Stimulated activated CD8-positive, alpha-beta memory T cell treated with anti-CD3 and anti-CD28 coated beads, Interleukin-15, amount 100 ng/mL, for 4 hours (primary cell): Measurements from ENCODE around the gene ITFG1.
"Not testable (repeated sequence)": the region's sequence is repeated elsewhere in the genome, so short reads cannot be mapped to it uniquely, and the experiment has no call there.

Experiments used
- DNase-seq, 2 donors: peaks; one replicate each; pipeline ENCODE4 v3.0.0-alpha.2; 2020; ENCODE audit warnings: low read depth in 2 of 2

ITFG1 gene

DNA sequence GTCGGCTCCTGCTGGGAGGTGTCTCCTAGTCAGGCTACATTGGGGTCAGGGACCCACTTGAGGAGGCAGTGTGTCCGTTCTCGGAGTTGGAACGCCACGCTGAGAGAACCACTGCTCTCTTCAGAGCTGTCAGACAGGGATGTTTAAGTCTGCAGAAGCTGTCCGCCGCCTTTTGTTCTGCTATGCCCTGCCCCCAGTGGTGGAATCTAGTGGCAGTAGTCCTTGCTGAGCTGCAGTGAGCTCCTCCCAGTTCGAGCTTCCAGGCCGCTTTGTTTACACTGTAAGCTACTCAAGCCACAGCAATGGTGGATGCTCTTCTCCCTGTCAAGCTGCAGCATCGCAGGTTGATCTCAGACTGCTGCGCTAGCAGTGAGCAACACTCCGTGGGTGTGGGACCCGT lies 36.0 kb downstream of the ITFG1 start:
- DNase-seq = no peak

DNA sequence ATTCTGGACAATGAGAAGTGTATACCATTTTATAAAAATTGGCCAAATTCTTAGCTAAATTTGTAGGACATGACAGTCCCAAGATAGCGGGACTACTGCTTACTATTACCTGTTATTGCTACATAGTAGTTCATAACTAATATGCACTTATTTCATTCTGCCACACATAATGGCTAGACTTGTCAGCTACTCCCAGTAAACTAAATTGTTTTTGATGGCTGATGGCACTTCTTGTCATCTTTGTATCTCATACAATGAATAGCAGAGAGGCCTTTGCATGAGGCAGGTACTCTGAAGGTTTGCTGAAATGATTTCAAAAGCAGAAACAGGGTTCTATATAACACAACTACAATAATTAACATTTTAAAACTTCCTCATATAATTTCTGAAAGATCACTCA lies 44.0 kb downstream of the ITFG1 start:
- DNase-seq = no peak

DNA sequence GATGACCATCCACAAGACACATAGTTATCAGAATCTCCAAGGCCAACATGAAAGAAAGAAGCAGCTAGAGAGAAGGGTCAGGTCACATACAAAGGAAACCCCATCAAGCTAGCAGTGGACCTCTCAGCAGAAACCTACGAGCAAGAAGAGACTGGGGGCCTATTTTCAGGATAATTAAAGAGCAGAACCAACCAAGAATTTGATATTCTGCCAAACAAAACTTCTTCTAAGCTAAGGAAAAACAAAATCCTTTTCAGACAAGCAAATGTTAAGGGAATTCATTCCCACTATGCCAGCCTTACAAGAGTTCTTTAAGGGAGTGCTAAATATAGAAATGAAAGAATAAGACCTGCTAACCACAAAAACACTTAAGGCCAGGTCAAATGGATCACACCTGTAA lies 47.8 kb downstream of the ITFG1 start:
- DNase-seq = no peak

DNA sequence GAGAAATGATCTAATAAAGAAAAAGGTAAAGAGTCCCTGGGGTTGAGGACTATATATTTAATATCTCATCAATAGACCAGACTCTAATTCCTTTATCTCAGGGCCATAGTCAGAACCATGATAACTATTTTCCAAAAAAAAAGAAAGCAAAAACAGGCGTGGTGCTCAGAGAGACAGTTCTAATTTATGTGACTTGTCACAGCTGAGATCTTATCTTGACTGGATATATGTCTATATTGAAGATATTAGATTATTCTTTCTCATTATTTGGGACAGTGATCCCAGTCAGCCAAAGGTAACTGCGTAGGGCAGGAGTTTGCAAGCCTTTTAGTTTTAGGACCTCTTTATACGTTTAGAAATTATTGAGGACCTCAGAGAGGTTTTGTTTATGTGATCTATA lies 52.4 kb downstream of the ITFG1 start:
- no peak for DNase-seq

DNA sequence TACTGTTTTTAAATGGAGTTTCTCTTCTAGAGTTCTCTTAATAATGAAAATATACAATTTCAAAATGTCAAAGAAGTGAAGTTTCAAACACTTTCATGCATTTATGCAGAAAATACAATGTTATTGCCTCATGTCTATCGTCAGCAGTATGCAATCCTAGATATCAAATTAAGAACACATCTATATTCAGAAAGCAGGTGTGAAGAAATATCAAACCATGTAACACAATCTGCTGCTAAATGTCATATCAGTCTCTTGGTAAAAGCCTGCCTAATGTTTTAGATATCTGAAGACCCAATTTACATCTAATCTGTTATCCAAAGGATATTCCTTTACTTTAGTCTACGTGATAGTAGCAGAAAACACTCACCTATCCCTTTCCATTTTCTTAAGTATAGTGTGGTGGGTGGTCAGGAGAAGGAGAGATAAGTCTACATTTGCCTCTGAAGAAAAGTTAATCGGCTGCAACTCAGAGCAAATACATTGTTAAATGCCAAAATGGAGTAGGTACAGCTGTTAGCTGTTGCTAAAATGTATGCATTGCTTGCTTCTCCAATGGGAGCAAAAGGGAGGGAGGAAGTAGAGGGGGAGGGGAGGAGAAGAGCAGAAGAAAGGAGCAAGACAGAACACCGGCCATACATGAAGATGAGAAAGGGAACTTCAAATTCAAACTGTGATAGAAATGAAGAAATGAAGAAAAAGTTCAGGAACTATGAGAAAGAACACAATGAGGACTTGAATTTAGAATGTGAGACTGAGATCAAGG lies 64.9 kb downstream of the ITFG1 start:
- DNase-seq = no peak

DNA sequence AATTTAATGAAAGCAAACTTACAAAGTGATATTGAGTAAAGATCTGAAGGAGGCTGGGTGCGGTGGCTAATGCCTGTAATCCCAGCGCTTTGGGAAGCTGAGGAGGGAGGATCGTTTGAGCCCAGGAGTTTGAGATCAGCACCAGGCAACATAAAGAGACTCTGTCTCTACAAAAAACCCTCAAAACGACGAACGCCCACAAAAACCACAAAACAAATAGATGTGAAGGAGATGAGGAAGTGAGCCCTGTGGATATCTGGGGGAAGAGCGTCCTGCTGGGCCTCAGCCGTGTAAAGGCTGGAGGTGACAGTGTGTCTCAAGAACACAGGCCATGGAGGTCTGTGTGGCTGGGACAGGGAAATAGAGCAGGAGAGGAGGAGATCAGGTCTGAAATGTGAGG lies 68.8 kb downstream of the ITFG1 start:
- DNase-seq = no peak

DNA sequence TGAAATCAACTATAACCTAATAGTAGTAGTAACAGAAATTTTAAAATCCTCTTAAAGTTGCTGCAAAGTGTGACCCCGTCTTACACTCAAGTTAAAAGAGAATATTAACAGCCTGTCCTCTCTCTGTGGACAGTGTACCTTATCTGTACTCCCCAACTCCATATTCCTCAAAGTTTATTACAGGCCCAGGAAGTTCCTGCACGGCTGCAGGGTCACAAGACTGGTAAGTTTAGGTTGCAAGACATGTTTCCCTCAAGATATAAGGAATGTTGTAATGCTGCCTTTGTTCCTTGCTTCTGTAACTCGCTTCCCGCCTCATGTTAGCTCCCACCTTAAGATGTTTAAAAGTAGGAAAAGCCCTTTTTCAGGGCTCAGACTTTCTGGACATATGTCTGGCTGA lies 72.2 kb downstream of the ITFG1 start:
- no peak for DNase-seq

DNA sequence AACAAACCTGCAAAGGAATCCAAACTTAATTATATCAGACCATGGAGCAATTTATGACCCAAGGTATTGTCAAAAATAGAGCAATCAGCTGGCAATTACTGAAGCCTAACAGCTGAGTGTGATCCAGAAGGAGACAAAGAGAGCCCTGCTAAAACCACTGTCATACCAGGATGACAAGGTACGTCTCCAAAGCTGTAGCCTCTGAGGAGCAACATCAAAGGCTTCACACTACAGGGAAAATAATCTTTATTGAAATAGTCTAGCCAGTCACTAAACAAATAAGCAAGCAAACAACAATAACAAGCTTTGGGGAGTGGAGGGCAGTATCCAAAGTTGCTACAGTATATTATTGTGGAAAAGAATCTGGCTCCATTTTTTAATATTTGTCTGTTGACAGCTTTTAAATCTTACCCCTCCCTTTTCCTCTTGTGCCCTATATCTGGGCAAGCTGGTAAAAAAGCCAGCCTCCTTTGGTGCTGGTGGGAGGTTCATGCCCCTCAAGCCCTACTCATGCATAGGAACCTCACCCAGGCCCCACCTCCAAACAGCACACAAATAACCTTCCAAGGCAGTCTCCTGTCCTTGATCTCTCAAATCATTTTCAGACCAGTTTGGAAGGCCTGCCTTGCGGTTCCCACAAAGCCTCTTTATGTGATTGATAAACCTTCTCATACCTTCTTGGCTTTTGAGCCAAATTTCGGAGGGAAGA lies 73.7 kb downstream of the ITFG1 start:
- DNase-seq = no peak

DNA sequence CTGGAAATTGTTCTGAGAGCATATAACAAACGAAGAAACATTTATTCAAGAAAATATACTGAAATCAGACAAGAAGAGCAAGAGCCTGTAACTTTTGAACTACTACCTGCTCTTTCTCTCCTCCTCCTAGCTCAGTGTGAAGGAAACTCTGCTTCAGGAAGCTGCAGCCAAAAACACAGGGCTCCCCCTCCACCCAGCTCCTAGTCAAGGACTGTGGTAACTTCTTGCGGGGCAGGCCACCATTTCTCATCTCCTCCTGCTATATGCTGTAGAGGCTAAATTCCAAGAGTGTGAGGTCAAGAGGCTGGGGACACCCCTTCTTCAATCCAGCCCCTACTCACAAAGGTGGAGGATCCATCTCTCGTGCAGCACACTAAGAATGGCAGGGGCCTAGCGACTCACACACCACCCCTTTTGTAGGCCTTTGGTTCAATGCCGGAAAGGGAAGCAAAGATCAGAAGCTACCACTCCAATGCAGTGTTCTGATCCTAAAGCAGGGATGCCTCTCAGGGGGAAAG lies 74.6 kb downstream of the ITFG1 start:
- DNase-seq = no peak

DNA sequence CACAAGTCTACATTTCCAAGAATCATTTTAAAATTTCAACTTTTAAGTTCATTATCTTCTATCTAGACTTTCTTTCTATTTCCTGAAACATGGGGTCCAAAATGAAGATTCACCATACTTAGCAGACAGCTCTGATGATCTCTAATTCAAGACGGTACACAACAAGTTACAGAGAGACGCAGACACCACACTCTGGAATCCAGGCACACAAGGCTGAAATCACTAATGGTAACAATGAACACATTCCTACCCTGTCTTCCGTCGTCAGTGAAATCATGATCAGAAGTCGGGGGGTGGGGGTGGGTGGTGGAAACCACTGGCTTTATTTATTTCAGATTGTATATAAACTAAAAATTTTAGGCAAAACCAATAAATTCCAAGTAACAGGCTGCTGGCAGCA lies 78.5 kb downstream of the ITFG1 start:
- no peak for DNase-seq

DNA sequence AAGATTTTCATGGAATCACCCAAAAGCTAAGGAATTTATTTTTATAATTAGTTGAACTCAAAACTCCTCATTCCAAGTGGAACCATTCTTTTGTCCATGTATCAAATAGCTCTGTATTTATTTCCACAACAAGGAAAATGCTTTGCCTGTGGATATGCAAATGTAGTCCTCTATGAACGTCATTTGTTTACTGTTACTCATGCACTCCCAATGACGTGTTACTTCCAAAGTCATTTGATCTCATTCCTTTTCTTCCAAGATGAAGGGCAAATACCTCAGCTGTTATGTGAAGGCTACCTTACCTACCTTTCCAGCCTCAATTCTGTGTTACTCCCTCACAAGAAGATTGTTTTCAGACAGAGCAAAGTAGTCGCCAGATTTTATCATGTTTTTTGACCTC lies 83.7 kb downstream of the ITFG1 start:
- no peak for DNase-seq

DNA sequence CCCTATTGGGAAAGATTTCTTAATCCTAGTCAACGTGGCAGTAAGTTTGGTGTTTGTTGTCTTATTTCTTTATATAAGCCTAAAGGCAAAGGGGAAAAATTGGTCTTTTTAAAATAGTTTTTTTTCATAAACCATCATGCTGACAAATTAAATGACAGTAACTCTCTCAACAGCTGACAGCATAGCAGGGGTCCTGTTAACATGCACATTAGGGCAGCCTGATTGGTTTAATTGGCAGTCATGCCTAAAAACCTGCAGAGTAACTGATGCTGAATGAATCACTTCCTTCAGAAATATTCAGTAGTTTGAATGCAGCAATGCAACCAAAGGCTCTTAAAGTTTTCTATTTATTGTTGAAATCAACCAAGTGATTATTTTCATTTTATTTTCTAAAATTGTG lies 85.4 kb downstream of the ITFG1 start:
- DNase-seq = no peak

DNA sequence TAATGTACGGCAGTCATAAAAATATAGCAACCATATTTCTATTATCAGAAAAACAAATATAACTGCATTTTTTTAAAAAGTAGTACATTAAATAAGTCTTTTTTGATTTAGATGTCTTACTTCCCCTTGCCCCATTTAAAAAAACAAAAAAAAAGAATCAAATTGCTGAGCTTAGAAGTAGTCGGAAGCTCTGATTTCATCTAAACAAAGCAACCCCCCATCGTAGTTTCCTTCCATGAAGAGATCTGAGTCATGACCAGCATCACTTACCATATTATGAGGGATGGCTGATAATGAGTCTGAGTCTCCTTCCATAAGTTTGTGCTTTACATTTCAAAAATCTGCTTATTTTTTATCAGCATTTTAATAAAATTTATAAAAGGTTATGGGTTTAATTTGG lies 86.2 kb downstream of the ITFG1 start:
- DNase-seq = no peak

DNA sequence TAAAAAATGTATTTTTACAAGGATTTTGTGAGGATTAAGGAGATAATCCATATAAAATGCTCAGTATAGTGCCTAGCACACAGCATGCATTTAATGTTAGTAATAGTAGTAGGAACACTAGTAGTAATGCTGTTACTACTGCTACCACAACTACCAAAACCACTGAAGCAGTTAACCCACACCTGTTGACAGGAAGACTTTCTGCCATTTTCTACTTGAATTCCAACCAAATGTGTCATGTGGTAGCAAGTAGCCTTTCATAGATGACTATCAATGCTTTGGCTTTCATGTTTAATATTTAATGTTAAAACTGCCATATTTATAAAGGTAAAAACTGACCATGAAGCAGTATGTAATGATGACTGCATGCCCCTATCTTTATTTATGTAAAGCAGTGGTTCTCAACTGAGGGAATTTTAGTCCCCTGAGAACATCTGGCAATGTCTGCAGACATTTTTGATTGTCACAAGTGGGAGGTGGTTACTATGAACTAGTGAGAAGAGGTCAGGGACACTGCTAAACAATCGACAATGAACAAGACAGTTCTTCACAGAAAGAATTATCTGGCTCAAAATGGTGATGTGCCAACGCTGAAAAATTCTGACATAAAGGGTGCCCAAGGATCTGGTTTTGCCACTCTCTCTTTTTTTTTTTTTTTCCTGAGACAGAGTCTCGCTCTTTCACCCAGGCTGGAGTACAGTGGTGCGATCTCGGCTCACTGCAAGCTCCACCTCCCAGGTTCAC lies 89.4 kb downstream of the ITFG1 start:
- DNase-seq = no peak

DNA sequence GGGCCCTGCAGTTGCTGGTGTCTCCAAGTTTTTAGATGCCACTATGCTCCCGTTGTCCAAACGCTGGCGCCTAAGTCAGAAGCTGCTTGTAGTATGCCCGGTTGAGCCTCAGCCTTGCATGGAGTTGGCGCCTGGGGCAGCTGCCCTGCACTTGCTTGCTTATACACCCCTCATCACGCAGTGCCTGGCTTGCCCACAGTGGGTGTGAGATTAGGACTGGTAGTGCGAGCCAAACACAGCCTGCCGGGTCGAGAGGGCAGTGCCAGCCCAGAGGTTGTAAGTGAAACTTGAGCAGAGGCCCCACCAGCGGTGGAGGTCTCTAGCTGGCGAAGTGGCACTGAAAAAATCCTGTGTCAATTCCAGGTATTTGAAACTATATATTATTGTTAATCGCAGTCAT lies 90.3 kb downstream of the ITFG1 start:
- DNase-seq = no peak

DNA sequence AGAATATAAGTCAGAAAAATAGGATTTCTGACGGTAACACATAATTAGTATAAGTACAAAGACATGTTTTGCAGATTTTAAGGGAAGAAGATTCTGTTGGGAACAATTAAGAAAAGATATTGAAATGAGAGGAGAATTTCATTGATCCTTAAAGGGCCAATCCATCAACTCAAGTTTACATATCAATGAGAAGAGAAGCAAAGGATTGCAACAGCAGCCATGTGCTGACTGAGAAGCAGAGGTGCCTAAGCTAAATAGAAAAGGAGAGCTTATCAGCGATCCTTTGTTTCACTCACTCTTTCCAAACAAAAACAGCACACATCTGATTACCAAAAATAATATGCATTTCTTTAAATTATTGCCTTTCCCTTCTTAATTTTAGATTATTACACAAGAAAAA lies 94.6 kb downstream of the ITFG1 start:
- no peak for DNase-seq

DNA sequence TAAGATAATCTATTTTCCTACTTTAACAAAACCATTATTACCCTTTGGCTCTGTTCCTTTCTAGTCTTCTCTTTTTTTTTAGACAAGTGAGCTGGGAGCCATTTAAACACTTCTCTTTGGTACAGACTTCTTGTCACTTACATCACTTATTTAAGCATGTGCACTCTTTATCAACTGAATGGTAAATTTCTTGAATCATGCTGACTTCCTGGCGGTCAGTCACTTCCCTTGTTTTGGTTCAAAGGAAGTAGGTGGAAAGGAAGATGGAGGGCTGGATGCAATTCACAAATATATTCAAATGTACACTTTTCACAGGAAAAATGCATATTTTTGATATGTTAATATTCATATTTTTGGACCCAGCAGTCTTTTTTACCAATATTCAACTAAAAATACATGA lies 97.1 kb downstream of the ITFG1 start:
- DNase-seq = no peak

DNA sequence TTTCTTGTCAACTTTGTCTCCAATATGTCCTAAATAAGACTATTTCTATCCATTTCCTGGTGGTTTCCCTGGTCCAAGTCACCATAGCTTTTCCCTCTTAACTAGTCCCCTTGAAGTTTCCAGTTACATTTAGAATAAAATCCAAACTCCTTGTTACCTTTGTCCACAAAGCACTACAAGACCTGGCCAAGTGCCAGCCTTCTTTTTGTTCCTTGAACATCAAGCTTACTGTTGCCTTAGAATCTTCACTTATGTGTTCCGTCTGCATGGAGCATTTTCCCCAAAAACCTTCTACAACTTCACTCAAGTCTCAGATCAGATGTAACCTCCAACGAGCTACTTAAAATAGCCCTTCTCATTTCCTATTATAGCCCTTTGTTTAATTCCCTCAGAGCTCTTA lies 101.4 kb downstream of the ITFG1 start:
- no peak for DNase-seq

DNA sequence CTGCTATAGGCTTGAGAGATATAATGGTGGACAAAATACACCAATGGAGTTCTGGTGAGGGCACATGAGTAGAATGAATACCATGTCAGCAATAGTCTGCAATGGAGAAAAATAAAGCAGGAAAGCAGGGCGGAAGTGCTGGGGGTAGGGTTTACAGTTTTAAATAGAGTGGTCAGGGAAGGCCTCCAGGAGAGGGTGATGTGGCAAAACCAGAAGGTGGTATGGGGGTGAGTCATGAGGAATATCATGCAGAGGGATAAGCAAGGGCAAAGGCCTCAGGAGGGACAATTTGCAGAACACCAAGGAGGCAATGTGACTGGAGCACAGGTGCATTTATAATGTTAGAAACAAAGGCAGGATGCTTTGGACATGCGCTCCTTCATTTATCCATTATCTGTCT lies 102.0 kb downstream of the ITFG1 start:
- no peak for DNase-seq

DNA sequence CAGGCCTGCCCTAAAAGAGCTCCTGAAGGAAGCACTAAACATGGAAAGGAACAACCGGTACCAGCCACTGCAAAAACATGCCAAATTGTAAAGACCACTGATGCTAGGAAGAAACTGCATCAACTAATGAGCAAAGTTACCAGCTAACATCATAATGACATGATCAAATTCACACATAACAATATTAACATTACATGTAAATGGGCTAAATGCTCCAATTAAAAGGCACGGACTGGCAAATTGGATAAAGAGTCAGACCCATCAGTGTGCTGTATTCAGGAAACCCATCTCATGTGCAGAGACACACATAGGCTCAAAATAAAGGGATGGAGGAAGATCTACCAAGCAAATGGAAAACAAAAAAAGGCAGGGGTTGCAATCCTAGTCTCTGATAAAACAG lies 111.8 kb downstream of the ITFG1 start:
- DNase-seq = not testable (repeated sequence)

DNA sequence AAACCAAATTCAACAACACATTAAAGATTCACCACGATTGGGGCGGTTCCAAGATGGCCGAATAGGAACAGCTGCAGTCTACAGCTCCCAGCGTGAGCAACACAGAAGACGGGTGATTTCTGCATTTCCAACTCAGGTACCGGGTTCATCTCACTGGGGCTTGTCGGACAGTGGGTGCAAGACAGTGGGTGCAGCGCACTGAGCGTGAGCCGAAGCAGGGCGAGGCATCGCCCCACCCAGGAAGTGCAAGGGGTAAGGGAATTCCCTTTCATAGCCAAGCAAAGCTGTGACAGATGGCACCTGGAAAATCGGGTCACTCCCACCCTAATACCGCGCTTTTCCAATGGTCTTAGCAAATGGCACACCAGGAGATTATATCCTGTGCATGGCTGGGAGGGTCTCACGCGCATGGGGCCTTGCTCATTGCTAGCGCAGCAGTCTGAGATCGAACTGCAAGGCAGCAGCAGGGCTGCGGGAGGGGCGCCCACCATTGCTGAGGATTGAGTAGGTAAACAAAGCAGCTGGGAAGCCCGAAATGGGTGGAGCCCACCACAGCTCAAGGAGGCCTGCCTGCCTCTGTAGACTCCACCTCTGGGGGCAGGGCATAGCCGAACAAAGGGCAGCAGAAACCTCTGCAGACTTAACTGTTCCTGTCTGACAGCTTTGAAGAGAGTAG lies 113.7 kb downstream of the ITFG1 start:
- DNase-seq = not testable (repeated sequence)

DNA sequence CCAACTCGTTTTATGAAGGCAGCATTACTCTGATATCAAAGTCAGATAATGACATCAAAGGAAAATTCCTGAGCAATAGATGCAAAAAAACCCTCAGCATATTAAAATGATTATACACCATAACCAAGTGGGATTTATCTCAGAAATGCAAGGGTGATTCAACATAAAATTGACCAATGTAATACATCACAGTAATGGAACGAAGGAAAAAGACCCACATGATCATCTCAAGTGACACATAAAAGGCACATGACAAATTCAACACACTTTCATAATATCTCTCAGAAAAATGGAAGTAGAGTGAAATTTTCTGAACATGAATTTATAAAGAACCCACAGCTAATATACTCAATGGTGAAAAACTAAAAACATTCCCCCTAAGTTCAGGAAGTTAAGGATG lies 118.8 kb downstream of the ITFG1 start:
- DNase-seq = no peak
